Measurements from ENCODE around the gene LRPPRC. TPM values are rescaled to one million over a fixed set of nuclear protein-coding genes. Genes with fewer than 3 reads are reported as not detected.

LRPPRC gene
- total RNA-seq, 6 experiments from 2014 or later: 57.6 to 77.6 (median 65.7) TPM

- Mint-ChIP-seq H3K27me3 (ENCODE audit: insufficient read depth) (no peaks in the 10 kb centered on the region), H3K4me1 (ENCODE audit: low read depth) (no peaks in the 10 kb centered on the region), H3K4me3 (no peak overlapping the region), H3K9me3 (no peaks in the 10 kb centered on the region), H3K27ac (no peak overlapping the region), H3K36me3 (ENCODE audit: low read depth) (peaks cover 7% of the 10 kb centered on the region; the same call in 1 of the 2 replicates)
- no peak for TF ChIP-seq CTCF (IDR thresholded peaks at IDR 0.05)
- no peak for DNase-seq
Observed at GRCh38 chr2:43948370-43948769, 47.4 kb downstream of the LRPPRC start.

- Mint-ChIP-seq H3K9me3 (no peaks in the 10 kb centered on the region), H3K27ac (no peak overlapping the region), H3K27me3 (ENCODE audit: insufficient read depth) (no peaks in the 10 kb centered on the region), H3K36me3 (ENCODE audit: low read depth) (peaks cover 7% of the 10 kb centered on the region; the same call in 1 of the 2 replicates), H3K4me3 (no peak overlapping the region), H3K4me1 (ENCODE audit: low read depth) (no peaks in the 10 kb centered on the region)
- DNase-seq: no peak
- TF ChIP-seq CTCF (IDR thresholded peaks at IDR 0.05): no peak
Observed at GRCh38 chr2:43946685-43947084, 49.1 kb downstream of the LRPPRC start.

- H3K4me1 Mint-ChIP-seq (ENCODE audit: low read depth): peaks cover 3% of the 10 kb centered on the region
- H3K9me3 Mint-ChIP-seq: no peaks in the 10 kb centered on the region
- H3K4me3 Mint-ChIP-seq: no peak overlapping the region
- H3K27me3 Mint-ChIP-seq (ENCODE audit: insufficient read depth): no peaks in the 10 kb centered on the region
- H3K36me3 Mint-ChIP-seq (ENCODE audit: low read depth): peaks cover 8% of the 10 kb centered on the region; the same call in 1 of the 2 replicates
- DNase-seq: no peak
- H3K27ac Mint-ChIP-seq: no peak overlapping the region
- no peak for TF ChIP-seq CTCF (IDR thresholded peaks at IDR 0.05)
Observed at GRCh38 chr2:43945439-43945838, 50.4 kb downstream of the LRPPRC start.

- no peak overlapping the region for H3K4me3 Mint-ChIP-seq
- H3K27me3 Mint-ChIP-seq (ENCODE audit: insufficient read depth): no peaks in the 10 kb centered on the region
- no peak for DNase-seq
- TF ChIP-seq CTCF (IDR thresholded peaks at IDR 0.05): no peak
- H3K27ac Mint-ChIP-seq: no peak overlapping the region
- peaks cover 10% of the 10 kb centered on the region for H3K36me3 Mint-ChIP-seq (ENCODE audit: low read depth)
- H3K4me1 Mint-ChIP-seq (ENCODE audit: low read depth): peaks cover 7% of the 10 kb centered on the region
- no peaks in the 10 kb centered on the region for H3K9me3 Mint-ChIP-seq
Observed at GRCh38 chr2:43944915-43945314, 50.9 kb downstream of the LRPPRC start.

- no peaks in the 10 kb centered on the region for H3K27me3 Mint-ChIP-seq (ENCODE audit: insufficient read depth)
- no peak overlapping the region for H3K4me3 Mint-ChIP-seq
- peaks cover 10% of the 10 kb centered on the region for H3K36me3 Mint-ChIP-seq (ENCODE audit: low read depth)
- peaks cover 7% of the 10 kb centered on the region for H3K4me1 Mint-ChIP-seq (ENCODE audit: low read depth)
- no peaks in the 10 kb centered on the region for H3K9me3 Mint-ChIP-seq
- H3K27ac Mint-ChIP-seq: no peak overlapping the region
- no peak for DNase-seq
- no peak for TF ChIP-seq CTCF (IDR thresholded peaks at IDR 0.05)
Observed at GRCh38 chr2:43943809-43944452, 51.9 kb downstream of the LRPPRC start.
